HG03175 (cell line): ENCODE results near the gene RSKR.
"Not testable (repeated sequence)": the region's sequence is repeated elsewhere in the genome, so short reads cannot be mapped to it uniquely, and the experiment has no call there.

Source experiments
- ATAC-seq: cut with Tn5 transposase; IDR thresholded peaks from one replicate; pipeline ENCODE4 v1.9.1; 2021; ENCODE audit warnings: mild to moderate bottlenecking, moderate library complexity; ENCODE audit not compliant: unreplicated experiment

RSKR gene

GRCh38 chr17:28613931-28614381 is at the start of gene RSKR:
TSS of gene RSKR (minus strand) at chr17:28614185. CDS start at chr17:28614161, 24 bp downstream.
- ATAC-seq: no peak

- no peak for ATAC-seq
Measured at GRCh38 chr17:28663723-28664122, 49.7 kb upstream of the RSKR start.

- ATAC-seq: no peak
Measured at GRCh38 chr17:28662527-28662829, 48.5 kb upstream of the RSKR start.

- ATAC-seq: peak; percentile 87
Measured at GRCh38 chr17:28661635-28662526, 47.9 kb upstream of the RSKR start, which contains the start of the genes SDF2 and SUPT6H. TSS of gene SDF2 (minus strand) at chr17:28661906. CDS start at chr17:28661876, 30 bp downstream. TSS of gene SUPT6H (plus strand) at chr17:28662205. CDS start at chr17:28673402, 11,197 bp downstream.

- ATAC-seq: not testable (repeated sequence)
Measured at GRCh38 chr17:28659497-28659881, 45.5 kb upstream of the RSKR start.

- ATAC-seq: not testable (repeated sequence)
Measured at GRCh38 chr17:28658766-28659496, 44.9 kb upstream of the RSKR start.

GRCh38 chr17:28658342-28658741 is 44.4 kb upstream of the RSKR start:
- ATAC-seq: not testable (repeated sequence)

GRCh38 chr17:28657756-28658155 is 43.8 kb upstream of the RSKR start:
- ATAC-seq: no peak

GRCh38 chr17:28655160-28655559 is 41.2 kb upstream of the RSKR start:
- no peak for ATAC-seq

GRCh38 chr17:28648698-28649097 is 34.7 kb upstream of the RSKR start:
- ATAC-seq: no peak

GRCh38 chr17:28646039-28646754 is 32.2 kb upstream of the RSKR start:
- no peak for ATAC-seq

- ATAC-seq: no peak
Measured at GRCh38 chr17:28645576-28645939, 31.6 kb upstream of the RSKR start.

GRCh38 chr17:28644787-28645575 is 31.0 kb upstream of the RSKR start, which contains the start of gene BLTP2:
TSS of gene BLTP2 (minus strand) at chr17:28645158. CDS start at chr17:28645056, 102 bp downstream.
- ATAC-seq: peak; percentile 94

- peak; percentile 8 for ATAC-seq
Measured at GRCh38 chr17:28643983-28644786, 30.2 kb upstream of the RSKR start.

GRCh38 chr17:28641579-28641978 is 27.6 kb upstream of the RSKR start:
- ATAC-seq: no peak

- ATAC-seq: no peak
Measured at GRCh38 chr17:28635506-28635905, 21.5 kb upstream of the RSKR start.

- ATAC-seq: no peak
Measured at GRCh38 chr17:28634206-28634865, 20.4 kb upstream of the RSKR start.

GRCh38 chr17:28626818-28627217 is 12.8 kb upstream of the RSKR start:
- ATAC-seq: no peak

- no peak for ATAC-seq
Measured at GRCh38 chr17:28624148-28624547, 10.2 kb upstream of the RSKR start.
